HG03045 (cell line): Measurements from ENCODE around the gene C4orf17.
"Not testable (repeated sequence)": the region's sequence is repeated elsewhere in the genome, so short reads cannot be mapped to it uniquely, and the experiment has no call there.

Source experiments
- ATAC-seq: cut with Tn5 transposase; IDR thresholded peaks from one replicate; pipeline ENCODE4 v1.9.1; 2021; ENCODE audit warnings: mild to moderate bottlenecking, moderate library complexity; ENCODE audit not compliant: unreplicated experiment

C4orf17 gene

DNA sequence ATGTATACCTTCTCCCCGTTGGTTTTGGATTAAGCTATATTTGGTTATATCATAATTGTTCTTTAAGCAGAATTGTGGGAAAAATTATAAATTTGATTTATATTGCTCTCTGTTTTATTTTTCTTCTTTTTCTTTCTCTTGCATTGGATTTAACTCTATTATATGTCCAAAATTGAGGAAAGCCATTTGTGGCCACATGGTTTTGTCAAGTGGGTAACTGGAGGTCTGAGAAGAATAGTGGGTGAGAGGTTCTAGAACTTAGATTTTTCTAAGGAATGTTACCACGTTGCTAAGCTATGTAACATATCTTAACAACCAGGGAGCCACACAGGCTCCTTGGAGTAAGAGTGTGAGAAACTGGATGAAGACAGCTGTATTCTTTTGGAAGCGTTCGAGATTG is at the start of gene C4orf17:
C4orf17 (plus strand) TSS at position 301 of the 400 bp plus-strand sequence. CDS start 2,061 bp downstream, outside the sequence.
- no peak for ATAC-seq

DNA sequence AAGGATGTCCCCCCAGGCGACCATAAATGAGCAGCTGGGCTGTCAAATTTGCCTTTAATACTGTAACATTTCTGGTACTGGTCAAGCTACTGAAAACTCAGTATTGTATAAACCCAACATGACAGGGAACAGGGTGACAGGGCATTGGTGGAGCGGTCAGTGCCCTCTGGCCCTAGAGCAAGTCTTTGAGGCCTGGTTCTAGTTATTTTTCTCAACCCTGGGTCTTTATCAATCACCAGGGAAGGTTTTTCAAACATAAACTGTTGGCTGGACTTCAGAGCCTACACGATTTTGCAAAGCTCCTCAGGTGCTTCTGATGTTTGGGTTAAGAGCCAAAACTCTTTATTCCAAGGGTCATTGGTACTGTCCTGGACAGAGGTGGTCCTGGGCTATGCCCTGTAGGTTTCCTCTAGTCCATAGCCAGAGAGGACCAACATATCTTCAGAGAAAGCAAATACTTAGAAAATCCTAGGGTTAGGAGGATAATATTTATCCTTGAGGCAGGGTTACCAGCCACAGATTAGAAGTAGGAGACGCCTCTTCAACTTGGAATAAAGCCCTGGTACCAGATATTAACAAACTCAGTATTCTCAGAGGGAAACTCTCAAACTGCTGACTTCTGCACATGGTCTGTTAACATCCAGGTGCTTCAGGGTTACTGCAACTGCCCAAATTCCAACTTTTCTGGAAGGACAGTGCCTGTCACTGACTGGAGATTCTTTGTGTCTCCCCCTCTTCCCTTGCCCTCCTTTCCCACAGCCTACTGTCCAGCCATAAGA is 49.0 kb upstream of the C4orf17 start:
- no peak for ATAC-seq

DNA sequence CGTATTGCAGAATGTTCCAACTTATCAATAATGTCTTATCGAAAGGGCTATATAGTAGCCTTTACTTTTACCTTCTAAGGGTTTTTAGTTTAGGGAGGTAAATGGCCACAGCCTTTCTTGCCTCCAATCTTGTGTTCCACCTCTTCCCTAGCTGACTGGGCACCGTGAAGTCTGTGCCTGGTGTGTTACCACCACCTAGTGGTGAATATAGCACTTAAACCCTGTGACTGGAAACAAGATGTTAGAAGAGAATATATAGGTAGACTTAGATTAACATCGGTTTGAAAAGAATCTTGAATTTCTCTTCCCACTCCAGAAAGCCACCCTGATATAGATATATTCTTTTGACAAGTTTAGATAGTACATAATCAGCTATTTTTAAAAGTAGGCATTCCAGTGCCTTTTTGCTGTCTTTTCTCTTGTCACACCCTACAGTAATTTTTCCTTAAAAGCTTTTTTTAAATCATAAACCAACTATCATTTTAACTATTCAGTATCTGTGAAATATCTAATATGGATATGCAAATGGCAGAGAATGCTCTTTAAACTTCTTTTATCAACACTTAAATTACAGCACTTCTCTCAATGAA is 47.9 kb upstream of the C4orf17 start:
- peak; percentile 88 for ATAC-seq

DNA sequence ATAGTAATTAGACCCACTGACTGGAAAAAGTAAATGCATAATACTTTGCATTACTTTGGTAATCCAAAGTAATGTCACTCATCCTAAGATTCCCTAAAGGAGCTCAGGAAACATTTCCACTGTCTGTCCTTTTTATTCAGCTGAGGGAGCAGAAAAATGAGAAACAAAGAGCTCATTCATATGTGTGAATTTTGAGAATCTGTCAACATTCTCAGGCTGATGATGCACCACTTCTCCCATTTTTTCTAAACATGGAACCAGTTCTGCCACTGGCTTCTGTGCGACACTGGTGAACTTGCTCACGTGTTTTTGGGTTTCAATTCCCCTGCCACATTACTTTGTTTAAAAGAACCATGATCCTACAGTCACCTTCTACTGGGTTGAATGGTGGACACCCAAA is 47.3 kb upstream of the C4orf17 start:
- no peak for ATAC-seq

DNA sequence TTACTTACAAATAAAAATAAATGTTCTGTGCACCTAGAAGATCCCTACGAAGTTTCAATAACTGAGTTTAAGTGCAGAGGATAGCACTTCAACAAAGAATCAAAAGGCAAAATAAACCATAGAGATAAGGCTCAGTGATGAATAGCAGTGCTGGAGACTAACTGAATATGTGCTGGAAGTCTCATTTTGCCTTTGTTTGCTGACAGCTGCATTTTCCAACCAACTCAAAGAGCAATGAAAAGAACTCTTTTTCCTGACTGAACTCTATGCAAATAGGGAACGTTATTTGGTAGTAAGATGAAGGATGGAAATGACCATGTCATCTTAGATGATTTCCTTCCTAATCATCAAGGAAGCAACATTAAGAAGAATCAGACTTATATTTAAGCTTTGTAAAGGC is 42.9 kb upstream of the C4orf17 start:
- no peak for ATAC-seq

DNA sequence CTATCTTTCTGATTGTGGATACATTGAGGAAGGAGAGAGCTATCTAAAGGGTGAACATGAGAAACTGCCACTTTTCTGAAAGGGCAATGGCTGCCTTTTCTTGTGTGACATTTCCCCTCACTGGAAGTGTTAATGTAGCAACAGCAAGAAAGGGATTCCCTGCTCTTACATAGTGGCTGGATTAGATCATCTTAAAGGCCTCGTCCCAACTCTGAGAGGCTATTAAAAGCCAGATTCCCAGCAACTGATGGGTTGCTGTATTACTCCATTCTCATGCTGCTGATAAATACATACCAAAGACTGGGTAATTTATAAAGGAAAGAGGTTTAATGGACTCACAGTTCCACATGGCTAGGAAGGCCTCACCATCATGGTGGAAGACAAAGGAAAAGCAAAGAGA is 41.9 kb upstream of the C4orf17 start:
- no peak for ATAC-seq

DNA sequence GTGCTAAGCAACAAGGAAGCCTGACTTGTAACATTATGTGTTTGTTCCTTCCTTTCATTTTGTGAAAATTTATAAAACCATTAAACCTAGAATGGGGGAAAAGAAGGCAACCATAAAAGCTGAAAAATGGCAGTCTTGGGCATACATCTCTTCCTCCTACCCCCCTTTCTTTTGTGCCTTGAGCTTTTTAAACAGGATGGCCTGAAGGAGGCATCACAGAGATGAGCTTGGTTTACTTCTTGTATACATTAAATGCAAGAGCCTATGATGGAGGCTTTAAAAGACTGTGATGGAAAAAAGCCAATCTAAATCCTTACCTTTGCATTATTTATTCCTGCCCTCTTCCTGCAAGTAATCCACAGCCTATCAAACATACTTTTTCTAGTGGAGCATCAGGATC is 39.5 kb upstream of the C4orf17 start:
- no peak for ATAC-seq

DNA sequence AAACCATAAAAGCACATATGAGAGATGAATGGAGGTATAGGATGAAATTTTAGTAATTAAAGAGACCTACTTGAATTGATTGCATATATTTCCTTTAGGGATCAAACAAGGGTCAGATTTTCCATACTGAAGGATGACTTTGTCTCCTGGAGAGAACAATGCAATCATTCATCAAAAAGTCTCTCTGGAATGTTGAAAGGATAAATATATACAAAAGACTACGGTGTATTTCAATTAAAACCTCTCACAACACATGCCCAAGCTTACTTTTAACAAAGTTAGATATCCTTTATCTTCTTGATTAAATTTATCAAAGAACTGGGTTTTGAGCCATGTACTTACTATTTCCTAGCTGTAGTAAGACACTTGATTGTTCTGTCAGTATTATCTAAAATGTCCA is 38.9 kb upstream of the C4orf17 start:
- ATAC-seq, result no peak

DNA sequence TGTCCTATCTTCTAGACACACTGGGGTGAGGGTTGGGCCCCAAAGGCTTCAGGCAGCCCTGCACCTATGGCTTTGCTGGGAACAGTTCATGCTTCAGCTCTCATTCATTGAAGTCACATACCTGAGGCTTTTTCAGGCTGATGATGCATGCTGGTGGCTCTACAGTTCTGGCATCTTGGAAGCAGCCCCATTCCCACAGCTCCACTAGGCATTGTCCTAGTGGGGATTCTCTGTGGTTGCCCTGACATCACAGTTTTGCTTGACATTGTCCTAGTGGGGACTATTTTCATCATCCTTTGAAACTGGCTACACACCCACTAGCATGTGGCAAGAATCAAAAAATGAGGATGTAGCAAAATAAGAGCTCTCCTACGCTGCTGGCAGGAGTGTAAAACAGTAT is 37.7 kb upstream of the C4orf17 start:
- ATAC-seq, result no peak

DNA sequence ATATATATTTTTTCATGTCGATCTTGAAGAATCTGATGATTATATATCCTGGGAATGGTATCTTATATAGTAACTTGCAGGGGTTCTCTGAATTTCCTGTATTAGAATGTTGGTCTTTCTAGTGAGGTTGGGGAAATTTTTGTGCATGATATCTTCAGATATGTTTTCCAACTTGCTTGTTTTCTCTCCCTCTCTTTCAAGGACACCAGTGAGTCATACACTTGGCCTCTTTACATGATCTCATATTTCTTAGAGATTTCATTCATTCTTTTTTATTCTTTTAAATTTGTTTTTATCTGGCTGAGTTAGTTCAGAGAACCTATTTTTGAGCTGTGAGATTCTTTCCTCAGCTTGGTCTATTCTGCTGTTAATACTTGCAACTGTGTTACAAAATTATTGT is 27.2 kb upstream of the C4orf17 start:
- ATAC-seq, result no peak

DNA sequence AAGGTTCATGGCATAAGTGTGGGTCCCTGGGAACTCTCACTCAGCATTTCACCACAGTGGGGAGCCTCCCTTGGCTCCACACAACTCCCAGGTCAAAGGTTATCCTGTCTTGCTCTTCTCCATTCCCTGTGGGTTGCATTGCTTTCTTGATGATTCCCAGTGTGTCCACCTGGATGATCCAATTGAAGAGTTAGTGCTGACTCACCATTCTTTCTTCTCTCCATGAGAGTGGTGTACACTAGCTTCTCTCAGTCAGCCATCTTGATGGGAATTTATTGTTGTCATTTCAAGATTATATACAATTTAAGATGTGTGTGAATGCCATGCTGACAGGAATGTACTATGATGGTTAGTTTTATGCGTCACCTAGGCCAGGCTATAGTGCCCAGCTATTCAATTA is 25.6 kb upstream of the C4orf17 start:
- ATAC-seq, result no peak

DNA sequence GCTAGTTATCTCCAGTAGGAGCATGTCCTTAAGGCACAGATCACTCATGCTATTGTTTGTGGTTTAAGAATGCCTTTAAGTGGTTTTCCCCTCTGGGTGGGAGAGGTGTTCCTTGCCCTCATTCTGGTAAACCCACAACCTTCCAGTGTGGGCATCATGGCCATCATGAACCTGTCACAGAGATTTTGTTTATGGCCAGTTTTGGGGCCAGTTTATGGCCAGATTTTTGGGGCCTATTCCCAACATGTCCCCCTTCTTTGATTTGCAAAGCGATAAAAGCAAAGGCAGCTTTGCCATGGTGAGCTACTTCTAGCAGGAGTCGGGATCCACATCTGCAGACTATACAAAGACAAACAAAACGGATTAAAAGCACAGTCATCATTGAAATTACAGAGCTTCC is 24.2 kb upstream of the C4orf17 start:
- ATAC-seq, result not testable (repeated sequence)

DNA sequence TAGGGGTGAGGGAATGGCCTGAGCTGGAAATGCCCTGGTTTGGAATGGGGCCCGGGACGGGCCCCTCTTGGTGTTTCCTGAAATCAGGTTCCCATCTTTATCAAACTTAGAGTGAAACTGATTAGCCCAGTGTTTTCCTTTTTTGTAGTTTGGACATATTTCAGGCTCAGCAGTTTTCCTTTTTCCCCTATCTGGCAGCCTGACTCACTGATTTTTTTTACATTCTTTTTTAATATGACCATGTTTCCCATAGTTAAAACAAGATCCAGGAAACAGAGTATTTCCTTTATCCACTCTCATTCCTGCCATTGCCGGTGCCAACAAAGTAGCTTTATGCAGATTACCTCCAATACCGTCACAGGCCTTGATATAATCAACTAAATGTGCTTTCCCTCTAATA is 20.5 kb upstream of the C4orf17 start:
- ATAC-seq, result no peak

DNA sequence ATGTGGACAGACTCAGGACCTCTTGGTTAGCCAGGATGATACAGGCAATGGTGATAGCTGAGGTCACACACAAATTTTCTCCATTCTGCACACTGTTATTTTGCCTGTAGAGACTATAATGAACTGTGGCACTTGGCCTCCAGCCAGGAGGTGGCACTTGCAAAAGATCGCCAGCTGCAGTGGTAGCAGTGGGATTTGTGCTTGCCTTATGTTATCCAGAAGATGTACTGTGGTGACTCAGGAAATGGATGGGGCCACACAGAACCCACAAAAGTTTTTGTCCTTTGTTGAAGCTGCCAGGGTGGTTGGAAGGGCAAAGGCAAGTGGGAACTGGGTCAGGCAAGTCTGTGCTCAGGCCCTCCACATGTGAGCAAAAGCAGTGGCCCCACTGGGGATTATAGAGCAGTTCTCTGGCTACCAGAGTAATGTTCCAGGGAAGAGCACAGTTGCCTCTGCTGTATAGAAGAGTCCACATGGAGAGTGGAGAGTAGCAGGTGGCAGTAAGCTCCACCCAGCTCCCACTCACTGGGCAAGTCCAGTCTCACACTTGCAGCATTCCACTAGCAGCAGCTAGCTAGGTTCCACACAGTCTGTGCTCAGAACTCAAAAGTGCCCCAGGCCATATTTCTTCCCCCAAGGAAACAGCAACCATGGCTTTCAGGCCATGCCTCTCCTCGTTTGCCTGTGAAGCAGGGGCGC is 5.9 kb upstream of the C4orf17 start:
- ATAC-seq, result no peak

DNA sequence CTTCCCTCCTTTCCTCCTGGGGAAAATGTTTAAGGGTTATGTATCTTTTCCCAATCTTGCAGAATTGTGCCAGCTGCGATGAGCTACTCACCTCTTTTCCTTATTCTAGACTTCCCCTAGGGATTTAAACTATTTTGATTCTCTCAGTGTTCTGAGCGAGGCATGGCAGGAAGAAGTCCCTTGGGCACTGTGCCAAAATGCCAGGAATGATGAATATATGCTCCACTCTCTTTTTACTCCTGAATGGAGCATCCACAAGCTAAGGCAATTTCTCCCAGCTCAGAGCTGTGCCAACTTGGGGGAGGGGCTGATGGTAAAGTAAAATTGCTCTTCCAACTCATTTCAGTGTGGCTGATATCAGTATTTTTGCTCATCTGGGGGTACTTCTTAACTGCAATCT is 4.0 kb upstream of the C4orf17 start:
- no peak for ATAC-seq

DNA sequence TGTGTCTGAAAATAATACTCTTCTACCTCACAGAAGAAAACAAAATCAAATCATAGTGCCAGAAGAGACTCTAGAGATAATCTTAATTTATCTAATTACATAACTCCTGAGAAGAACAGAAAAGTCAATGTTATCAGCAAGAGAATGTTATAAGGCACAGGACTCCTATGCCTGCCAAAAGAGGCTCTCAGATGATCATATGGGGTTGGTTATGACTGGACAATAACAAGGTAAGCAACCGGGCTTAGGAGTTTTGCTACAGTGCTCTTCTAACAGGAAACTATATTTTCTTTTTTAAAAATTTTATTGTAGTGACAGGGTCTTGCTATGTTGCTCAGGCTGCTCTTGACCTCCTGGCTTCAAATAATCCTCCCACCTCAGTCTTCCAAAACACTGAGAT is 3.5 kb upstream of the C4orf17 start:
- ATAC-seq, result no peak

DNA sequence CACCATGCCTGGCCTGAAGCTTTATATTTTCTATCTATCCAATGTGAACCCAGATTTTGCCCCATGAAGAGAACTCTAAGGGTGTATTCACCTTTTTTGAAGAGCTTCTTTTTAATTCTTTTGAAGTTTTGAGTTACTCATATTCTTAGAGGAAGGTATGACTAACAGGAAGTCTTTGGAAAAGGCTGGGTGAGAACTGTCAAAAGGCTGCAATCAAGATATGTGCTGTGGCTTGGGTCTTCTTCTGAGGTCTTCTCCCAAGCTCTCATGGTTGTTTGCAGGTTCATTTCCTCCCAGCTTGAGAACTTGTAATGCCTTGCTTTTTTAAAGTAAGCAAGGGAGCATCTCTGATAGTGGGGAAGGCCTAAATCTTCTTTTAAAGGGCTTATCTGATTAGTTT is 3.1 kb upstream of the C4orf17 start:
- ATAC-seq, result no peak

DNA sequence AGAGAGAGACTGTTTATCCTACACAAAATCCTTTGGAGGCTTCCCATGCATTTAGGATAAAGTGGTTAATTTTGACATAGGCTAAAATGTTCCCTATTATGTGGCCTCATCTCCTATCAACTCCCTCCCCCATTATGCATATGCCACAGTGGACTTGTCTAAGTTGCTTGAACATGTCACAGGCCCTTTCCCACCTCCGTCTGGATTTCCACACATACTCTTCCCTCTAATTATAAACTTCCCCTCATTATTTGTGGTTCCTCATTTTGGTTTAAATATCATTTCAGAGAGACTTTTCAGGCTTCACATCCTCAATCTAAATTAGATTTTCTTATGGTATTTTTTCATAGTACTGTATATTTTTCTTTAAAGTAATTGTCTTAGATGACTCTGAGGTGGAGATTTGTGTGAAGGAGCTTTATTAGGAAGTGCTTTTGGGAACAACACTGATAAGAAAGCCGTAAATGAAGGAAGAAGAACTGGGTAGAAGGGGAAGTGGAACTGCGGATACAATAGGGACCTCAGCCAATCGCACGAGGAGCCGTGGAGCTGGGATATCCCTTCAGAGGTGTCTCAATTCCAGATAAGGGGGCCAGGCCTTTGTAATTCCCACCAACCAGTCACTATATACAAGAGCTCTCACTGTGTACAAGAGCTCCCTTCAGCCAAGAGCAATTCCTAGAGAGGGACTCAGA is 7.9 kb downstream of the C4orf17 start:
- no peak for ATAC-seq

DNA sequence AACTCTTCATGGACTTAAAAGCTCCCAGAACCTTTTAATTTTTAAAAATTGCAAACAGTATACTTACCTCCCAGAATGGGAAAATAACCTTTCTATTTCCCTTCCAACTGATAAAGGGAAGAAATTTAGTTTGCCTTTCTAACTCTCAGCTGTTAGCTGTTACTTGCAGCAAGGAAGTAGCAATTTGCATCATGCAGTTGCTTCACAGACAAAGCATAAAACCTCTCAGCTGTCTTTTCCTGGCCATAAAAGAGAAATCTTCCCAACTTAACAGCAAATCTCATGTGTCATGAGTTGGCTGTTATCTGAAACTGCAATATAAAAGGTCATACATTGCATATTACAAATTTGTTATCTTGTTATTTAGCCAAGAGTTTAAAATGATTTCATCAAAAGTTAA is 18.4 kb downstream of the C4orf17 start:
- no peak for ATAC-seq

DNA sequence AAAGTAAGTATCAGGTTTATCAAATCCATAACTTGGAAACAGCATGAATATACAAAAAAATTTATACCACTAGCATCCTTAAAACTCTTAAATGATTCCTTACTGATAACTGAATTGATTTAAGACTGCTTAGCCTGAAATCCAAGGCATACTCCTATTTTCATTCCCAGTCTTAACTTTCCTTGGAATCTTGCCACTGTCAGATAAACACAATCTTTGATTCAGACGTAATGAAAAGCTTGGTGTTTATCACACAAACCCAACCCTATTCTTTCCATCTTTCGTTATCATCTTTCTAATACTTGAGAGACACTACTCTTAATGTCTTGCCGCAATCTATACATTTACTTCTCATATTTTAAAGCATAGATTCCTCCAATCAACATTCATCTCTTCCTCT is 19.1 kb downstream of the C4orf17 start:
- ATAC-seq, result no peak

DNA sequence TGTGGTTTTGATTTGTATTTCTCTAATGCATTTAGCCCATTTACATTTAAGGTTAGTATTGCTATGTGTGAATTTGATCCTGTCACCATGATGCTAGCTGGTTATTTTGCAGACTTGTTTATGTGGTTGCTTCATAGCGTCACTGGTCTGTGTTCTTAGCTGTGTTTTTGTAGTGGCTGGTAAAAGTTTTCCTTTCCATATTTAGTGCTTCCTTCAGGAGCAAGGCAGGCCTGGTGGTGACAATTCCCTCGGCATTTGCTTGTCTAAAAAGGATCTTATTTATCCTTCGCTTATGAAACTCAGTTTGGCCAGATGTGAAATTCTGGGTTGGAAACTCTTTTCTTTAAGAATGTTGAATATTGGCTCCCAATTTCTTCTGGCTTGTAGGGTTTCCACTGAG is 23.9 kb downstream of the C4orf17 start:
- ATAC-seq, result not testable (repeated sequence)

DNA sequence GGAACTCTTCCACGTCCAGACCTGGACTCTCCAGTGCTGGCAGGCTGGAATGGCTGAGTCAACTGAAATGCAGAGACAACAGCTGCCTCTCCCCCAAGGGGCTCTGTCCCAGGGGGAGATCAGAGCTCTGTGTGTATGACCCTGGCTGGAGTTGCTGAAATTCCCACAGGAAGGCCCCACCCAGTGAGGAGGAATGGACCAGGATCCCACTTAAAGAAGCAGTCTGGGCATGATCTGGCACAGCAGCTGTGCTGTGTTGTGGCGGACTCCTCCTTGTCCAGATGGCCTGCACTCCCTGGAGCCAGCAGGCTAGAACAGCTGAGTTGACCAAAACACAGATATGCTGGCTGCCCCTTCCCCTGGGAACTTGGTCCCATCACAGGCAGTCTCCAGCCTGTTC is 25.4 kb downstream of the C4orf17 start:
- ATAC-seq, result no peak
